Ureter (tissue), 1 donor: ENCODE measurements around the gene KIAA1614. TPM values are rescaled to one million over a fixed set of nuclear protein-coding genes. Genes with fewer than 3 reads are reported as not detected.
"Not testable (repeated sequence)": the region's sequence is repeated elsewhere in the genome, so short reads cannot be mapped to it uniquely, and the experiment has no call there.

ENCODE experiments used
- DNase-seq: peaks from one replicate; pipeline ENCODE4 v3.0.0-alpha.2; 2020; ENCODE audit warnings: low spot score
- total RNA-seq: library from RNA; stranded (reverse); gene quantifications from one replicate; pipeline ENCODE4 v1.2.4, GENCODE V29; 2023
- donor health status: DM: yes; HTN: yes; CAD: no.

KIAA1614 gene
- total RNA-seq, 1 donor from 2014 or later, result 5.6 TPM

DNA sequence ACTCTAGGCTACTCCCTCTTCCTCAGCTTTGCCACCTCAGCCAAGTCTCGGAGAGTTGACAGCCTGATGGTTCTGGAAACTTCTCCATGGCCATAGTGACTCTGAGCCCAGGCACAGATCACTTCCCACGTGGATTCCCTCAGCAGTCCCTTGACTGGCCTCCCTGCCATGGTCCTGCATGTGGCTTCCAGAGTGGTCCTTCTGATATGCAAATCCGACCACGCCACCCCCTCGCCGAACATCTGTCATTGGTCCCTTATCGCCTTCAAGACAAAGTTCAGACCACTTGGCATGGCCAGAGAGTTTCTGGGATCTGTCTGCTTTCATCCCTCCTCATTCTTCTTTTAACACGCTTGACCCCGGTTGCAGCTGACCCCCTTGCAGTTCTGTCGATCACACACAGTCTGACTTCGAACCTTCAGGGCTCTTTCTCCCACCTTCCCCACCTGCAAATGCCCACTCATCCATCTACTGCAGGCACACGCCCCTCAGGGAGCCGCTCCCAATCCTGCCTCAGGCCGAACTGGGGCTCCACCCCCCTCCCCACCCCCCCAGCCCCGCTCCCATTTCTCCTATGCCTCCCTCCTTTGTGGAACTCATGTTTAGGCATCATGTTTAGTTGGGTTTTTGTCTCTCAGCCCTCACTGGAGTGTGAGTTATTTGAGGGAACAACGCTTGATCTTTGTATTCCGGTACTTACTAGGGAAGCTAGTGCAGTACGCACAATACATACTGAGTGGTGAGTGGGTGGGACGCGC lies 29.0 kb downstream of the KIAA1614 start:
- DNase-seq, result no peak

DNA sequence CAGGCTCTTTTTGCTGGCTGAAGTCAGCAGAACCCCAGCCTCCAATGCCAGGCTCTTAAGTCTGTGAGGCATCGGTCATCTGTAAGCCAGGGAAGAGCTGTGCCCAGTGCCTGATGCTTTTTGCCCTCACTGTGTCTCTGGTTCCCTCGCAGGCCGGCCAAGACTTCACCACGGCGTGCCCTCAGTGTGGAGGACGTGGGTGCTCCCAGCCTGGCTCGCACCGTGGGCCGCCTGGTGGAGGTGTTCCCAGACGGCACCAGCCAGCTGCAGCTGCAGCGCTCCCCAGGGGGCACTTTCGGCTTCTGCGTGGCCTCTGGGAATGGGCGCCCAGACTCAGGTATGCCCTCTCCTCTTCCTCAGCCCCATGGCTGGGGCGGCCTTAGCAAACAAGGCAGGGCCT lies 32.5 kb downstream of the KIAA1614 start:
- DNase-seq, result no peak

DNA sequence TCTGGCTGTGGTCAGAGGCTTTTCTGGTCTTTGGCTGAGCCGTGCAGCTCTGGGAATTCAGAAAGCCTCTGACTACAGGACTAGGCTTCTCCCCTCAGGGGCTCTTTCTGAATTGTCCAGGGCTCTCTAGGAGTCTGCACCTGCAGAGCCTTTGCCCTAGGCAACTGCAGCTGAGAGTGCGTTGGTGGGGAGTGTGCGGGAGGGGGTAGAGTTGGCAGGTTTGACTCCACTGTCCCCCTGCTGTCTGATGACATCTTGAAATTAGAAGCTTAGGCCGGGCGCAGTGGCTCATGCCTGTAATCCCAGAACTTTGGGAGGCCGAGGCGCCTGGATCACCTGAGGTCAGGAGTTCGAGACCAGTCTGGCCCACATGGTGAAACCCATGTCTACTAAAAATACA lies 32.9 kb downstream of the KIAA1614 start:
- DNase-seq, result no peak

GRCh38 chr1:180946056-180946455 lies 33.4 kb downstream of the KIAA1614 start:
- DNase-seq, result no peak

DNA sequence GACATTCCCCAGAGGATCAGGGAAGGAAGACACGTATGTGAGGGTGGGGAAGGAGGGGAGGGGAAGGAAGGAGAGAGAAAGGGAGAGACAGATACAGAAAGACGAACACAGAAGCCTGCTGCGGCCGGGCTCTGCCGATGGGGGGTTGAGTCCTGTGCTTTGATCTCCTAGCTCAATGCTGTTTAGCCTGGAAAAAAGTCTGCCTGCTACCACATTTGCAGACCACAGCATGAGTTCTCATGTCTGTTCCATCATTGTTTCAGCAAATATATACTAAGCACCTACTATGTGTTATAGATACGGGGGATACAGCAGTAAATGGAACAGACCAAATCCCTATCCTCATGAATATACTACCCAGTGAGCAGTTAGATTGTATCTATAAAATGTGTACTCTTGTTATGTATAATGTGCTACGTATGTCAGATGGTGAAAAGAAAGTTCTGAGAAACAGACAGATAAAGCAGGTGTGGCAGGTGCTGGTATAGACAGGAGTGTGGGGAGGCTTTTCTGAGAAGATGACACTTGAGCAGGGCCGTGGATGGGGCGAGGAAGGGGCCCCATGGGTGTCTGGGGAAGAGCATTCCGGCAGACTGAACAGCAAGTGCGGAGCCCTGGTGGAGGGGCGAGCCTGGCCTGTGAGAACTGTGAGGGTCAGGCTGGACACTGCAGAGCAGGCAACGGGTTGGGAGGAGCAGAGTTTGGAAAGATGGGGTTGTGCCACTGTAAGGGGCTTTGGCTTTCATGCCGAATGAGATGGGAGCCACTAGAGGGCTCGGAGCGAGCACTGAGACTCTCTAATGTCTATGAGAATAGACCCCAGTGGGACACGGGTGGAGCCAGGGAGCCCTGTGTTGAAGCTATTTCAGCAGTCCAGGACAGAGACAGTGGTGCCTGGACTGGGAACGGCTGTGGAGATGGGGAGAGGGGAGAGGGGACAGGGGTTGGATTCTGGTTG lies 34.1 kb downstream of the KIAA1614 start:
- no peak for DNase-seq

DNA sequence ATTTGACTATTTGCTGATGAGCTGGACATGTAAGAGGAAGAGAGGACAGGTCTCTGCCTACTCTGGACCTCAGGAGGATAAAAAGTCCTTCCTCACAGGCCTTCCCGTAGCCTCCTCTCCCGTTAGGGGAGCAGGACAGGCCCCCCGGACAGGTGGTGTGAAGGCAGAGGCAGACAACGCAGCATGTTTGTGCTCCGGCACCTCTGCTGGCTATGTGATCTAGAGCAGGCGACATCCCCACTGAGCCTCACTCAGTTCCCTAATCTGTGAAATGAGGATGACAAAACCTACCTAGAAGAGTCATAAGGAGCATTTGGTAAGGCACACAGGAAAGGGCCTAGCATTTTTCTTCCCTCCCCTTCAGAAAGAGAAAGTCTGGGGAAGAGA lies 34.8 kb downstream of the KIAA1614 start:
- DNase-seq, result no peak

DNA sequence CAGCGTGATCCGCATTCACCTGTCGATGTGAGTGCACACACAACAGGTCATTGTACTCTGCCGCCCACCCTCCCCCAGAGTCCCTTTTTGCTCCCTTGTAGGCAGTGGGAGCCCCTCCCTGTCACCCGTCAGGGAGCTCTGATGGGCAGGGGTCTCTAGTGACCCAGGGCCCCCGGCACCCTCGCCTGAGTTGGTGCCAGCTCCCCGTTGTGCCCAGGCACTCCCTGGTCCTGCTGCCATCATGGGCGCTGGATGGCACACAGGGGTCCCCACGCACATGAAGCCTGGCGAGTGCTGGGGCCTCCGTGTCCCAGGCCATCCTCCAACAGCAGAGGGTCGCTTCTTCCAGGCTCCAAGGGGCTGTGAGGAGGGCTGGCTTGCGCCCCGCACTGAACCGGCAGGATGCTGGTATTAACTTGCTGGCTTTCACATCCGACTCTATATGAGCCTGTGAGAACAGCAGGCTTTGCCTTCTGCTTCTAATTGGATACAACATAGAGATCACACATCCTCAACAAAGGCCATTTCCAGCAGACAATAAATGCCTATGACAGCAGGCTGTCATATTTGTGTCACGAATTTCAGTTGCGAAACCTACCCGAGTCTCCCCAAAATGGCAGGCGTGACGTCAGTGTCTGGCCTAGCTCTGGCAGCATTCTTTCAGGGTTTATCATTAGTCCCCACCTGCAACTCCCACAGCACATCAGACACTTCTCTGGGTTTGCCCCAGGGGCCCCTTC lies 35.4 kb downstream of the KIAA1614 start:
- no peak for DNase-seq

DNA sequence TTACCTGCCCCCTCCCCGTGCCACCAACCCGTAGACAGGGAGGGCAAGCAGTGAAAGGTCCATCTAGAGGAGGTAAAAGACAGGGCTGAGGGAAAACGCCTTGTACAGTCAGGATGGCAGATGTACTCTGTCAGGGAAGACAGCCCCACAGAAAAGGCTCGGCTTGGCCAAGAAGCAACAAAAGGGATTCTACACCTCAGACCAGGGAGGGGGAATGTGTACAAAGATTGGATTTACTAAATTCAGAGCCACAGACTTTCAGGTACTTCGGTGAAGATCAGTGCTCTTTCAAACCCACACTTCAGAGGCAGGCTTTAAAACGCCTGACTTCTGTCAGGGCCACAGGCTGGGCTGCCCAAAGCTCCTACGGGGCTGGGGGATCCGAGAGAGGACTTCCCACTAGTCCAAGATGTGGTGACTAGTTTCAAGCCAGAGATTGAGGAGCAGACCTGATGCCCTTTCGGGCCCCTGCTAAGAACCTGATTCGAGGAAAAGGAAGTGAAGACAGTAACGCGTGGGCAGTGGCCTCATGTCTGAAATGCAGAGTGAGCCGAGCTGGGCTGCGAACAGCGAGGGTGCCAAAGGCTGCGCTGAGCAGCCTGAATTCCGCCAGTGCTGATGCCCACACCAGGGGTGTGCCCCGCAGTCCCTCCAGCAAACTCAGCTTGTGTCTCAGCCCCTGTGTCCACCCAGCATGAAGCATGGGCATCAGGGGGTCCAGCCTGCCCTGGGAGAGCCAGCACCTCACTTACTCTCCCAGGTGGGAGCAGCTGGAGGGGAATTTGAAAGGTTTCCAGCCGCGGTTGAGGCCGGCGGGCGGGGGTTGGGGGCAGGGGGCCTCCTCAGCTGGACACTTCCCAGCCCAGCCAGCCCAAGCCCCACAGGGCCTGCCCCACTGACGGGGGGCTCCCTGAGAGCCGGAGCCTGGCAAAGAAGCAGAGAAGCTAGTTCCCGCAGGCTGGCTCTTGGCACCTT lies 36.2 kb downstream of the KIAA1614 start:
- no peak for DNase-seq

DNA sequence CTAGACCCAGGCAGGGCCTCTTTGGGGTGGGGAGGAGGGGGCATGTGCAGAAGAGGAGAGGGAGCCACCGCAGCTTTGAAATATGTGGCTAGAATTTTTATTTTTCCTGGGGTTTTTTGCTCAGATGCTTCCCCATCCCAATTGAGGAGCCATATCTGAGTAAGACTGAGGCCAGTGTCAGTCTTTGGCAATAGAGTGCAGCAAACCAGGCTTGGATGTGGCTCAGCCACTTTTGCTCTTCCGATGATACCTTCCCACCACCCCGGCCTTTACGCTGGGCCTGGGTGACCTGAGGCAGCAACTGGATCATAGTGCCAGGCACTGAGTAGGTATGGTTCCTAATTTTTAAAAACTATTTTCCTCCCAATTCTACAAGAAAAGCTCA lies 36.9 kb downstream of the KIAA1614 start:
- no peak for DNase-seq

DNA sequence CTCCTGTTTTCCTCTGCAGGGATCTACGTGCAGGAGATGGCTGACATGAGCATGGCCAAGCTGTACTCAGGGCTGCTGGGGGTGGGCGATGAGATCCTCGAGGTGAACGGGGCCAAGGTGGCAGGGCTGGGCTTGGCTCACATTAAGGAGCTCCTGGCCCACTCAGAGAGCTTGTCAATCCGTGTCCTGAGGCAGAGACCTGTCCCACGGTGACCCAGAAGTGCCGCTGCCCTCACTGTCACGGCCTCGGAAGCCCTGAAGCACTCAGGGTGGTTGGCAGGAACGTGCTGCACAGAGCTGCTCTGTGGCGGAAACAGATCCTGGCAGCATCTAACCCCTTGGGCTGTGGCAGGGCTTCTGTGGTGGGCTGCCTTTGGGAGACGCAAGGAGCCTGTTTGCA lies 37.6 kb downstream of the KIAA1614 start:
- no peak for DNase-seq

GRCh38 chr1:180951186-180951745 lies 38.6 kb downstream of the KIAA1614 start:
- no peak for DNase-seq

DNA sequence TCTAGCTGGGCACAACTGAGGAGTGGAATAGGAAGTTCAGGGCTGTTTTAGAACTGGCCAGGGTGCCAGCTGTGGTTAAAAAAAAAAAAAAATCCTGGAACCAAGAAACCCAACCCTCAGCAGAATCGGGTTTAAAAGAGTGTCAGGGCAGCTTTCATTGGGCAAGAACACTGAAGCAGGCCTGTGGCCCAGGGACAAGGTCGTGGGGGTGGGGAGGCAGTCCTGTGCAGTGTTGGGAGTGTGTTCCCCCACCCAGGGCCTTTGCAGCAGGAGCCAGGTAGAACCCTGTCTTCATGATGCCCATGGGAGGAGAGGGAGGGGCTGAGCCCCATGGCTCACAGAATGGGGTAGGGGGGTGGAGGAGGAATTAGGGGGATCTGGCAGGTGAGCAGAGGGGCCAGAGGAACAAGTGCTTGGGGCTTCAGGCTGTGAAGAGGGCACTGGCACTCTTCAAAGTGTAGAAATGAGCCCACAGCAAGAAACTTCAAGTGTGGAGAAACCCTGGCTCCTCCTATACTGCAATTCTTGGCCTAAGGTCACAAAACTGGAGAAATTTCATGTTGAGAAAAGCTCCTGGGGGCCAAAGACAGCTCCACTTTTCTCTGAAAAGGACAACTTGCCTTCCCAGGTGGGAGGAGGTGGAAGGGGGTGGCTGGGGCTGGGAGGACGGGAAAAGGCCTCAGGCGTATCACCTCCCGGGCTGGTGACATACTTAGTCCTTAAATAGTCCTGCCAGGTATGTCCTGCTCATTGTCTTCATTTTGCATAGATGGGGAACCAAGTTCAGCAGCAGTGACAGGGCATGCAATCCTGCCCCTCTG lies 39.3 kb downstream of the KIAA1614 start:
- no peak for DNase-seq

DNA sequence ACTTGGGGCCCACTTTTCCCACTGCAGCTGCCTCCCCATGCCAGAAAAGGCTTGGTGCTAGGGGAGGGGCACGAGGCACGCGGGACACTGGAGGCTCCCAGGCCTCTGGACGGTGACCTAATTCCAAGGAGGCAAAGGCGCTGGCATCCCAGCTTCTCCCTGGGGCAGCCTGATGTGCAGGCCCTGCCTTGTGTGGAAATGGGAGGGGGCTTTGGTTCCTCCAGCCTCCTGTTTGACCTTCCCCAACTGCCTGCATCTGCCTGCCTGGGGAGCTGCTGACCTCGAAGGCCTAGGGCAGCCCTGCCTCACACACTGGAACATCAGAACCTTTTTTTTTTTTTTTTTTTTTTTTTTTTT lies 39.9 kb downstream of the KIAA1614 start:
- DNase-seq, result no peak

DNA sequence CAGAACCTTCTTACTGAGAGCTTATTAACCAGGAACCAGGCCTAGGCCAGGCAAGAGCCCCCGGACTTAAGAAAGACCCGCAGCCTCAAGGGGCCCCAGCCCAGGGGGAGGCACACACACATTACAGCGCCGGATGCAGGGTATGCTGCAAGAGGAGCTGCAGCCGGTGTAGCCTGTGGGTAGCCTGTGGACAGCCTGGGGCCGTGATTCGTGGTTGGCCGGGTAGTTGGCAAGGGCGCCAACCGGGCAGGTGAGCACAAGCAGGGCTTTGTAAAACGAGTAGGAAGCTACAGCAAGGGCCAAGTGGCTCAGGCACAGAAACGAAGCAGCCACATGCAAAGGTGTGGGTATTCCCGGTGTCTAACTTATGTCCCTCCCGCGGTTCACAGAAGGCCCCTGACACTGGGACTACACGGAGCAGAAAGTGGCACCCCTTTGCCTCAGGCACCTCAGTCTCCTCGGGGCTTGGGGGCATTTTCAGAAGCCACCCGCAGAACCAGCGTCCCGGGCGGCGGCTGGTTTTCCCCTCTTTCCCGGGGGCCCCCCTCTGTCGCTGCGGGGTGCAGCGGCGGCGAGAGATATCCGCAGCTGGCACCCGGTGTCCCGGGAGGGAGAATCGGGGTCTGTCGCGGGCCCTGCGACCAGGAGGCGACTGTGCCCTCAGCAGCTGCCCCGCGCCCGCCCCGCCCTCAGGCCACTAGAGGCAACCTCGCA lies 40.8 kb downstream of the KIAA1614 start:
- DNase-seq, result peak; percentile 75

DNA sequence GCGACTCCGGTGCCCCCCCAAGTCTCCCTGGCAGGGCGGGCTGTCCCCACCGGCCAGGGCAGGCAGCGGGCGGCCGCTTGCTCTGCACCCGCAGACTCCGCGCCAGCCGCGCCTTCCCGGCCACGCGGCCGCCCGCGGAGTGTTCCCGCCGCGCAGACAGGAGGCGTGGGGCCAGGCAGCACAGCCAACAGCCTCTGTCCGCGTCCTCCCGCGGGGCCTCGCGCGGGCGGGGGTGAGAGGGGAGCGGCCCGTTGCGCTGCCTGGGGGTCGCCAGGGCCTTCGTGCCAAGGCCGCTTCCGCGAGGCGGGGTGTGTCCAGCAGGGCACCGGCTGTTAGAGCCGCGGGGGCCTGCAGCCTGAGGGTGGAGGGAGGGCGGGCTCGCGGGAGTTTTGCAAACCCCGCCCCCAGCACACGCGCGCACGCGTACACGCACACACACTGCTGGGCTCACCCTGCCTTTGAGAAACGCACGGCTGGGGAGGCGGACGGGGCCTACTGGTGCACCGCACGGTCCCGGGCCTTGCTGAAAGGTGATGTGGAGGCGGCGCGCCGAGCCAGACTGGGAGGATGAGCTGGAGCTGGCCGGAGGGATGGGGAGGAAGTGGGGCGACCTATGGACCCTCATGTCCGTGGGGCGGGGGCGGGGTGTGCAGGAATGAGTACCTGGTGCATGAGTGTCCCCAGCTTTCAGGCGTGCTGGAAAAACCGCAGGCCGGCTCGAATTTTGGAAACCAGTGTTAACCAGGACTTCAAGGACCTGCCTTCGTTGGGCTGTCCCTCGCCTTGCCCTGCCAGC lies 41.5 kb downstream of the KIAA1614 start:
- DNase-seq, result peak; percentile 73

- no peak for DNase-seq
Observed at GRCh38 chr1:180954801-180955165, 42.1 kb downstream of the KIAA1614 start.

DNA sequence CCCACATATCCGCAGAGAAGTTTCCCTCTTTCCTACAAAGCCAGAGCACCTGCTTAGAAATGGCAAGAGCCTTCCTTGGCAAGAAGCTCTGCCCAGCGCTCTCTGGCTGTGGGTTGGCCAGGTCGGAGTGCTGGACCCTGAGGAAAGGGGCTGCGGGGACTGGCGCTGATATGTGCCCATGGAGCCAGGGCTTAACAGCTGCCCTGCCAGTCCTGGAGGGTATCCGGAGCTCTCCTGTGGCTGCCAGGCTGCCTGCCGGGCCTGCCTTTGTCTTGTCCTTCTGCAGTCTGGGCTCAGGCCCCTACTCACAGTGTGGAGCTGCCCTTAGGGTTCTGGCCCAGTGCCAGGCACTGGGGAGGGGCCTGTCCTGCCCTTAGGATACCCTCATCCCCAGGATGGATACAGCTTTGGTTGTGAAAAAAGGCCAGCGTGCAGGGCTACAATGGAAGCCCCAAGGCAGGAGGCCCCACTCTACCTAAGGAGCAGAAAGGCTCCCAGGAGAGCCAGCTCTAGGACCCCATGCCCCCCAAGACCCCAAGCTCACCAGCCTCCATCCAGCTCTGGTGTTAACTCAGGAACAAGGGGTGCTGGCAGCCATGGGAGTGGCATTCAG lies 43.4 kb downstream of the KIAA1614 start:
- no peak for DNase-seq

GRCh38 chr1:180959620-180960019 lies 46.9 kb downstream of the KIAA1614 start:
- DNase-seq, result not testable (repeated sequence)
